ENCODE results near the gene MAP4K3.

Gene MAP4K3

GRCh38 chr2:39436592-39437521, at the start of gene MAP4K3:
MAP4K3 (minus strand) TSS chr2:39437285; CDS start chr2:39436987, 298 bp downstream.
- peak; percentile 95 for DNase-seq (ENCODE audit: low read depth)
- peak within 1 kb of the TSS; percentile 84 for H3K4me3 ChIP-seq (ENCODE audit: low read depth, low read length)
- TF ChIP-seq CTCF (conservative IDR thresholded peaks at IDR 0.05; ENCODE audit: low read depth, low read length), result no peak

- DNase-seq (ENCODE audit: low read depth), result no peak
- TF ChIP-seq CTCF (conservative IDR thresholded peaks at IDR 0.05; ENCODE audit: low read depth, low read length), result no peak
- no peak overlapping the region for H3K4me3 ChIP-seq (ENCODE audit: low read depth, low read length)
Observed at GRCh38 chr2:39486071-39486470, 49.0 kb upstream of the MAP4K3 start.

GRCh38 chr2:39484620-39485495, 47.8 kb upstream of the MAP4K3 start:
- no peak for TF ChIP-seq CTCF (conservative IDR thresholded peaks at IDR 0.05; ENCODE audit: low read depth, low read length)

GRCh38 chr2:39484206-39484605, 47.1 kb upstream of the MAP4K3 start:
- TF ChIP-seq CTCF (conservative IDR thresholded peaks at IDR 0.05; ENCODE audit: low read depth, low read length), result no peak
- no peak for DNase-seq (ENCODE audit: low read depth)
- H3K4me3 ChIP-seq (ENCODE audit: low read depth, low read length), result no peak overlapping the region

More at GRCh38 chr2:39484620-39485495, 47.8 kb upstream of the MAP4K3 start:
- no peak overlapping the region for H3K4me3 ChIP-seq (ENCODE audit: low read depth, low read length)
- no peak for DNase-seq (ENCODE audit: low read depth)

GRCh38 chr2:39483534-39483933, 46.4 kb upstream of the MAP4K3 start:
- TF ChIP-seq CTCF (conservative IDR thresholded peaks at IDR 0.05; ENCODE audit: low read depth, low read length), result no peak
- DNase-seq (ENCODE audit: low read depth), result peak; percentile 35
- H3K4me3 ChIP-seq (ENCODE audit: low read depth, low read length), result no peak overlapping the region

GRCh38 chr2:39481611-39482010, 44.5 kb upstream of the MAP4K3 start:
- TF ChIP-seq CTCF (conservative IDR thresholded peaks at IDR 0.05; ENCODE audit: low read depth, low read length), result no peak
- peak; percentile 79 for DNase-seq (ENCODE audit: low read depth)
- H3K4me3 ChIP-seq (ENCODE audit: low read depth, low read length), result no peak overlapping the region

All from choroid plexus epithelial cell (primary cell).